NCI-H1694 treated with DMSO at 0.1 percent for 48 hours (cell line): Measurements from ENCODE around the gene PAK5.

Source experiments
- DNase-seq: peaks from one replicate; lab custom pipeline; 2025; lab: John Stamatoyannopoulos, UW

The PAK5 gene

GRCh38 chr20:9574776-9575175 lies 264.1 kb downstream of the PAK5 start:
- DNase-seq = no peak

DNA sequence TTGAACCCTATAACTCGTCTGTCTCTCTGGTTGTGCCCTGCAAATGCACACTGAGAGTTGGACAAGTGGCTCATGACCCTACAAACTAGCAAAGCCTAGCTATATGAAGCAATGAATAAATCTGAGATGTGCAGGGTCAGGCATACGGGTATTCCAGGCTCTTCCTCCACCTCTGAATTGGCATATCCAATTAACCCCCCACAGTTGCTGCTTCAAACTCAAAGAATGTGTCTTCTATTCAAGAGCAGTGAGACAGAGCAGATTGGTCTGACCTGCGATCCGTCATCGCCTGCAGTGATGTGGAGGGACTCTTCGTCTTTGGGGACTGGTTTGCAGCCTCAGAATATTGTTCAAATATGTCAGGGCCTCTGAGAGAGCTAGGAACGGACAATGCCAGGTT lies 264.7 kb downstream of the PAK5 start:
- DNase-seq = no peak

- DNase-seq = peak; percentile 43
These were observed 265.3 kb downstream of the PAK5 start for GRCh38 chr20:9573335-9574151.

- no peak for DNase-seq
These were observed 266.2 kb downstream of the PAK5 start for GRCh38 chr20:9572670-9573069.

GRCh38 chr20:9571783-9572182 lies 267.1 kb downstream of the PAK5 start:
- DNase-seq = no peak

DNA sequence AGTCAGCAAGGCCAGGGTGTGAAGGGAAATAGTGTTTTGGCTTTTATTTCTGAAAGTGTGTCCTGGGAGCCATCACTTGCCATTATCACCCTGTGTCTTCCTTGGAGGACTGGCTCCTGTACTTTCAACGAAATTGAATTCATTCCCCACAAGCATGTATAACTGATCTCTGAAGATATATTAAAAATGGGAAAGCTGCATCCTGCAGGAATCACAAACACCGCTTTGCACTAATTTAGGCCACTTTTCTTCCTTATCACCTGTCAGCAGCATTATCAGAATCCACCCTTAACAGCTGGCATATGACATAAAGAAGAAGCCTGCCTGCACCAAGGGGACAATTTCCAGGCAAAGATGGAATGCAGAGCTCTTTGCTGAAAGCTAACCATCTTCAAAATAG lies 268.3 kb downstream of the PAK5 start:
- DNase-seq = no peak

- no peak for DNase-seq
These were observed 271.9 kb downstream of the PAK5 start for GRCh38 chr20:9566977-9567376.

DNA sequence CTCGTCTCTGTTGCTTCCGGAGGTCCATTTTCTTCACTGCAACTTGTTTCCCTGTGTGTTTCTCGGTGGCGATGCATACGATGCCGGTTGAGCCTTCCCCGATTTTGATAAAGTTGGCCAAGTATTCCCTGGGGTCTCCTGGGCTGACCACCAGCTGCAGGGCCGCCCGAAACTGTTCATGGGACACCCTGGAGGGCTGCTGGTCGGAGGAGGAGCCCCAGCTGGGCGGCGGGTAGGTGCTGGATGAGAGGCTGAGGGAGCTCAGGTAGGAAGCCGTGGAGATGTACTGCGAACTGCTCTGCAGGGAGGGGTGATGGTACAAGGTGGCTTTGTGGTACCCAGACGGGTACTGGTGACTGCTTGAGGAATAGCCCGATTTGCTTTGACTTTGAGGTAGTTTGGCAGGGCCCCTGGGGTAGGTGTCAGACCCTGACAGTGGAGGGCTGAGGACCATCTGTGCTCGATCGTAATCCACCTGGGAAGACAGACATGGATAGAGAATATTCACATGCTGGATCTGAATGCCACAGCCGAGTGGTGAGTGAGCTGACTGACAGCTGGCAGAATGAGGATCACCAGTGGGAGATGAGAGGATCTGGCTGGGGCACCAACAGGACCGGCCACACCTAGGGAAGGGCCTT lies 272.8 kb downstream of the PAK5 start:
- no peak for DNase-seq

DNA sequence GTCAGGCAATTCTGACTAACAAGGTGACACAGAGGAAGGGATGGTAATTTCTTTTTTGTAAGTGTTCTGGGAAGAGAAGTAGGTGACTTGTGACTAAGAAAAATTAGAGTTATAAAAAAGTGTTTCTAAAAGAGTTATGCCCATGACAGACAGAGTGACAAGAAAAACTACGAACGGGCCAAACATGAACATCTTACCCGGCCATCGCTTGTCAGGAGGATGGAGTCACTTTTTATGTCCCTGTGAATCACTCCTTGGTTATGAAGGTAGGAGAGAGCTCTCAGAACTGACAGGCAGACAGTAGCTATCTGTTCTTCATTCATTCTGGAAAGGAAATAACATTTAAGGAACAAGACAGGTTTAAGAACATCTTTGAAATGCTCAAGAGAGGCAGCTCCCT lies 281.5 kb downstream of the PAK5 start:
- DNase-seq = no peak

- DNase-seq = no peak
These were observed 283.1 kb downstream of the PAK5 start for GRCh38 chr20:9555781-9556180.

GRCh38 chr20:9551808-9552550 lies 286.9 kb downstream of the PAK5 start:
- DNase-seq = no peak

DNA sequence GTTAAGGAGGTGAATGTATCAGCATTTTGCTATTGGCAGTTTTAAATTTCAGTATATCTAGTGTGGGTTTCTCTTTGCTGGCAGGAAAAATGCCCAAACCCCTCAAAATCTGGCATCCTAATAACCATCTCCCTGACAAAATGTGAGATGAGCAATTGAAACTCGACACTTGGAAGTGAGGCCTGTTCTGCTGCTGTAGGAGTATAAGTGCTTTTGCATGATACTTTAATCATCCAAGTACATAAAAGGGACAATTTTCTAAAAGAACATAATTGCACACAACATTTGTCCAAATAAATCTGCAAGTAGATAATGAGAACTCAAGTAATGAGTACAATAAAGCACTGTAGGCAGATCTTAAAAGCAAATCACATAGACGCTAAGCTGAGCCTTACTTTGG lies 288.0 kb downstream of the PAK5 start:
- DNase-seq = no peak

DNA sequence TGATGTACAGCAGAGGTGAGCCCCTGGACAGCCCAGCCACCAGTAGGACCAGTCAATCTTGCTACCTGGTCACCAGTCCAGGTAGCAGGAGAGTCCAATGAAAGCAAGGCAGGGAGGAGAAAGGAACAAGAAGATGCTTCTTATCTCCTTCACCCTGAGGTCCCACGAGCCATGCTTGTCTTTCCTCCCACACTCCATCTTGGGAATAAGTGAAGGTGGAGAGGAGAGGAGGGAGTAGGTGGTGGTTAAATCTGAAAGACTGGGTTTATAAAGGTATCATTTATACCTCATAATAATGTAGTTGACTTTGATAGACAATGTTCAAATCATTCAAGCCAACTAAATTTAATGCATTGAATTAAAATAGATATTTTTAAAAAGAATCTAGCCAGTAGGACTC lies 288.6 kb downstream of the PAK5 start:
- no peak for DNase-seq

- DNase-seq = no peak
These were observed 295.7 kb downstream of the PAK5 start for GRCh38 chr20:9543214-9543613.

- DNase-seq = no peak
These were observed 303.4 kb downstream of the PAK5 start for GRCh38 chr20:9535449-9535848.

DNA sequence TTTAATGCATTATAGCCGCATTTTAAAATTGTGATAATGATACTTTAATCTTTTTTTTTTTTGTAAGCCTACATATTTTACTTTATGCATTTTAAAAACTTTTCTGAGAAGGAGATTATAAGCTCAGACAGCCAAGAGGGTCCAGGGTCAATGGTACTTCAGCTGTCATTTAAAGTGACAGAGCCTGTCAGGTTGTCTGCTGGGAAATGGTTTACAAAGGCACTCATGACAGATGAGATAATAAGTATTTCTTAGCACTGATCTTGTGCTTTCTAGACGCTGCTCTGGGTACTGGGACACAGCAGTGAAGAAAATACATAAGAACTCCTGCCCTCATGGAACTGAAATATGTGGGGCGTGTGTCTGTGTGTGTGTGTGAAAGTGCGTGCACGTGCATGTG lies 304.9 kb downstream of the PAK5 start:
- no peak for DNase-seq

- peak; percentile 2 for DNase-seq
These were observed 306.6 kb downstream of the PAK5 start for GRCh38 chr20:9532069-9532838.

DNA sequence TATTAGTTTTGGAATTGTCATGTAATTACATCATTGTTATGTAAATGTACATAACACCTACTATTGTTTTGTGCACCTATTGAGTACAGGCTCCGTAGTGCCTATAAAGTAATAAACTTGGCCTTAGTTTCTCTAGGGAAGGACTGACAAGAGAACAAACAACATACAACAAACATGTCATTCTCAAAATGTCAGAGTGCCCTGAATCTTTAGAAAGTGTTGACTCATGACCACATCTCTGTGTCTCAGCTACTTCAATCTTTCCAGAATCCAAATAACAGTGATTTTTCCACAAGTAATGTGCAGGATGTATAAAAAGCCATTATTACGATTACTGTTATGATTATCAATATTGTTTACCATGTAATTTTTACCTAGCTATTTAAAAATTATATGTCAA lies 307.3 kb downstream of the PAK5 start:
- no peak for DNase-seq

DNA sequence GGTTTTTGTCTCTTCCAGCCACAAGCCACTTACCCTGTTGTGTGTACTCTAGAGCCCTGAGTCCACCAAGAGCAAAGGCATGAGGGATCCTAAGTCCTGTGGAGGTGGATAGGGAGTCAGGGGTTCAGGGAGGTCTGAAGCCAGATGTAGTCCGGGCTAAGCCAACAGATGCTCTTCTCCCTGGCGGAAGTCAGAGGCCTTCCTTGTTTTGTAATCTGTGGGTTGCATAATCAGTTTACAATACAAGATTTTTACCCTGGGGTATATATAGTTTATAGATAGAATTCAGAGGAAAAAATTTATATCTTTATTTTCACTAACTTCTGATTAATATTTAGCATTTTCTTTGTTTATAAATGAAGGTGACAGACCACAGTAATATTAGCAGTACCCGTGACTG lies 315.2 kb downstream of the PAK5 start:
- no peak for DNase-seq

GRCh38 chr20:9520086-9520485 lies 318.8 kb downstream of the PAK5 start:
- no peak for DNase-seq

- DNase-seq = no peak
These were observed 320.2 kb downstream of the PAK5 start for GRCh38 chr20:9518576-9519175.
